RPMI8226 (cell line): ENCODE data around the gene OR2L5.

Experiments used
- DNase-seq: peaks from one replicate; pipeline ENCODE4 v3.0.0-alpha.2; 2015

OR2L5 gene

GRCh38 chr1:248013229-248013710 lies at the start of gene OR2L5:
Gene OR2L5 (plus strand): TSS chr1:248013660. CDS start chr1:248021948, 8,288 bp downstream.
- DNase-seq: no peak

- DNase-seq: no peak
These were observed 48.5 kb upstream of the OR2L5 start, which contains the start of gene OR2AK2 for GRCh38 chr1:247964933-247965332. Gene OR2AK2 (plus strand): TSS chr1:247965233. CDS start chr1:247965377, 144 bp downstream.

- DNase-seq: no peak
These were observed 46.8 kb upstream of the OR2L5 start for GRCh38 chr1:247966532-247967204.

- DNase-seq: no peak
These were observed 20.5 kb upstream of the OR2L5 start for GRCh38 chr1:247992986-247993385.

- no peak for DNase-seq
These were observed 14.6 kb upstream of the OR2L5 start for GRCh38 chr1:247998811-247999210.

- no peak for DNase-seq
These were observed 13.3 kb upstream of the OR2L5 start for GRCh38 chr1:248000169-248000568.

- DNase-seq: no peak
These were observed 5.7 kb upstream of the OR2L5 start for GRCh38 chr1:248007778-248008177.

- no peak for DNase-seq
These were observed 3.8 kb upstream of the OR2L5 start for GRCh38 chr1:248009681-248010080.

- no peak for DNase-seq
These were observed 2.3 kb downstream of the OR2L5 start for GRCh38 chr1:248015803-248016202.

GRCh38 chr1:248029770-248030169 lies 16.3 kb downstream of the OR2L5 start, which contains the start of gene OR2L2:
Gene OR2L2 (plus strand): TSS chr1:248030070. CDS start chr1:248038268, 8,198 bp downstream.
- no peak for DNase-seq

- DNase-seq: peak; percentile 15
These were observed 31.7 kb downstream of the OR2L5 start for GRCh38 chr1:248045209-248045608.

- DNase-seq: no peak
These were observed 33.1 kb downstream of the OR2L5 start, which contains the start of gene OR2L3 for GRCh38 chr1:248046536-248046935. Gene OR2L3 (plus strand): TSS chr1:248046836. CDS start chr1:248060682, 13,846 bp downstream.

GRCh38 chr1:248047008-248047407 lies 33.5 kb downstream of the OR2L5 start:
- no peak for DNase-seq

GRCh38 chr1:248054671-248055070 lies 41.2 kb downstream of the OR2L5 start:
- DNase-seq: no peak

GRCh38 chr1:248055261-248055660 lies 41.8 kb downstream of the OR2L5 start:
- DNase-seq: no peak

GRCh38 chr1:248065071-248065470 lies 51.6 kb downstream of the OR2L5 start:
- no peak for DNase-seq

GRCh38 chr1:248065604-248066003 lies 52.1 kb downstream of the OR2L5 start:
- no peak for DNase-seq
